Heart right ventricle (tissue), 16 donors: ENCODE data around the gene TMEM151A. TPM values are rescaled to one million over a fixed set of nuclear protein-coding genes. Genes with fewer than 3 reads are reported as not detected.
"Not testable (repeated sequence)": the region's sequence is repeated elsewhere in the genome, so short reads cannot be mapped to it uniquely, and the experiment has no call there.

Experiments
- ATAC-seq, 8 donors: fragments of 200-7000 bp; cut with Tn5 transposase; one replicate each; pipeline ENCODE4 v1.9.1; 2020; ENCODE audit warnings: mild to moderate bottlenecking in 8 of 8, moderate library complexity in 8 of 8, moderate number of reproducible peaks in 1 of 8
- DNase-seq, 2 donors: peaks; one replicate each; pipeline ENCODE4 v3.0.0-alpha.2; 2020
- H3K27ac ChIP-seq, 10 donors: fragments of 200-600 bp; sonication (generic) in 2 of 10; one replicate each; pipeline versions ENCODE4 v1.5.0 to v1.8.0; 2020 to 2022; ENCODE audit warnings: mild to moderate bottlenecking in 3 of 10
- H3K27me3 ChIP-seq, 7 donors: fragments of 200-600 bp; one replicate each; pipeline ENCODE4 v1.8.0; 2021 to 2022; ENCODE audit warnings: mild to moderate bottlenecking in 2 of 7
- H3K36me3 ChIP-seq, 9 donors: fragments of 200-600 bp; sonication (generic) in 1 of 9; one replicate each; pipeline versions ENCODE4 v1.5.0 to v1.8.0; 2020 to 2022; ENCODE audit warnings: mild to moderate bottlenecking in 2 of 9
- H3K4me1 ChIP-seq, 9 donors: fragments of 200-600 bp; sonication (generic) in 1 of 9; one replicate each; pipeline versions ENCODE4 v1.5.0 to v1.8.0; 2020 to 2022; ENCODE audit warnings: mild to moderate bottlenecking in 4 of 9
- H3K4me3 ChIP-seq, 10 donors: fragments of 200-600 bp; sonication (generic) in 2 of 10; one replicate each; pipeline versions ENCODE4 v1.5.0 to v1.8.0; 2020 to 2022; ENCODE audit warnings: mild to moderate bottlenecking in 7 of 10, moderate library complexity in 2 of 10
- H3K9me3 ChIP-seq, 11 donors: fragments of 200-600 bp in 10 of 11; sonication (generic) in 2 of 11; one replicate each; pipeline versions ENCODE4 v1.5.0 to v1.8.0; 2013 to 2022; ENCODE audit warnings: mild to moderate bottlenecking in 2 of 11, control low read depth in 1 of 11, moderate library complexity in 1 of 11
- WGBS, 2 donors: extraction: QIAGEN DNeasy Blood & Tissue Kit; methylation state at CpG; one replicate each; pipeline ENCODE4 v1.1.7; 2013; ENCODE audit warnings: inconsistent platforms in 1 of 2; 5-methylcytosine and 5-hydroxymethylcytosine counted together
- intact Hi-C, 10 donors: fragments of 100-400 bp; cut with DNase I; formaldehyde crosslinking; loops; one replicate each; pipeline versions ENCODE4 v1.11.1 to v1.14.2; 2022
- polyA plus RNA-seq, 2 donors: library from polyadenylated mRNA; stranded (reverse); fragments of 200-250 nt; gene quantifications; one replicate each; pipeline ENCODE4 v1.2.3, GENCODE V29; 2013
- total RNA-seq, 10 donors: library from RNA; stranded (reverse); fragmentation: NEBNext Ultra II Directional in 3 of 10; extraction: Animal tissue kit (Norgen Biotek cat#: 25700) in 3 of 10; gene quantifications; one replicate each; pipeline versions ENCODE4 v1.2.1 to v1.2.4, GENCODE V29; 2021 to 2023
- TF ChIP-seq, protein P1 (sequence below), 9 donors: fragments of 200-600 bp; sonication (generic) in 2 of 9; IDR thresholded peaks; one replicate each; pipeline versions ENCODE4 v1.5.0 to v1.8.0; 2021 to 2022; ENCODE audit warnings: antibody characterized with exemption in 9 of 9, mild to moderate bottlenecking in 5 of 9, moderate library complexity in 1 of 9
- donor health status: Arrhythmogenic right ventricular cardiomyopathy.
- donor health status: ischemic (EF 13 %, LVEDD 7.1; RV severe dilation, severe dysfunction).
- donor health status: healthy with polysubstance abuse.
- donor health status: DM: no; HTN: yes; CAD: no.
- donor health status: DM: no; HTN: no; CAD: no.
- donor health status: ischemic (EF 25% LVEDD 6.9; RV normal size, moderate dysfunction).
- donor health status: ischemic (EF 25% LVEDD 5.7; RV mildly dilated, moderate dysfunction).
- donor health status: healthy.
- donor health status: DM: yes; HTN: yes; CAD: no.
- donor health status: Ischemic cardiomyopathy.
- donor health status: ischemic (EF 35%, LVEDD 5.7; RV mildly dilated, moderate dysfunction).
- donor health status: nonischemic (EF 11% LVEDD 7.7; RV severe dilation, severe dysfunction).
- donor health status: DM: yes; HTN: yes; CAD: no.
- donor health status: PGD.
- donor health status: ischemic (EF 29% LVEDD 5.4; RV normal size, mild dysfunction).
- donor health status: nonischemic (EF 23%, LVEDD 6.1; RV moderate dilation, normal function).

TMEM151A gene
- total and polyA plus RNA-seq, 12 donors, result 0.10 to 0.24 (median 0.19) TPM; not detected in 7

DNA sequence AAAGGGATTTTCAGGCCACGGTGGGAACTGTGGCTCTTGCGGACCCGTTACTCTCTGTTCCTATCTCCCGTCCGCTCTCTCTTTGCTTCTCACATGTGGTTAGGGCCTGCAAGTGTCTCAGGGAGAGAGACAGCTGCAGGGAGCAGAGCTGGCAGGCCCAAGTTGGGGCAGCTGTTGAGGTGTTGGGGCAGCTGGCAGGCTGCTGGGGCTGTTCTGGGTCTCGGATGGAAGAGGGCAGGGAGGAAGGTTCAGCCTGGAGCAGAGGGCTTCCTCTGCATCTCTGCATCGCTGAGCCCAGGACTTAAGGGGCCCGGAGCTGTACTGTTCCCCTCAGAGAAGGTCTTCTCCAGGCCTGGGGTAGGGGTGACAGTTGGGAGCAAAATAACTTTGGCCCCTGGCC is 16.3 kb upstream of the TMEM151A start:
- peaks cover 0 to 65% (median 43%) of the 10 kb centered on the region in 9 donors for H3K36me3 ChIP-seq
- intact Hi-C loops, result no loop called here

GRCh38 chr11:66275984-66276612 is 15.6 kb upstream of the TMEM151A start:
- no peak for DNase-seq
- TF ChIP-seq, protein P1, sequence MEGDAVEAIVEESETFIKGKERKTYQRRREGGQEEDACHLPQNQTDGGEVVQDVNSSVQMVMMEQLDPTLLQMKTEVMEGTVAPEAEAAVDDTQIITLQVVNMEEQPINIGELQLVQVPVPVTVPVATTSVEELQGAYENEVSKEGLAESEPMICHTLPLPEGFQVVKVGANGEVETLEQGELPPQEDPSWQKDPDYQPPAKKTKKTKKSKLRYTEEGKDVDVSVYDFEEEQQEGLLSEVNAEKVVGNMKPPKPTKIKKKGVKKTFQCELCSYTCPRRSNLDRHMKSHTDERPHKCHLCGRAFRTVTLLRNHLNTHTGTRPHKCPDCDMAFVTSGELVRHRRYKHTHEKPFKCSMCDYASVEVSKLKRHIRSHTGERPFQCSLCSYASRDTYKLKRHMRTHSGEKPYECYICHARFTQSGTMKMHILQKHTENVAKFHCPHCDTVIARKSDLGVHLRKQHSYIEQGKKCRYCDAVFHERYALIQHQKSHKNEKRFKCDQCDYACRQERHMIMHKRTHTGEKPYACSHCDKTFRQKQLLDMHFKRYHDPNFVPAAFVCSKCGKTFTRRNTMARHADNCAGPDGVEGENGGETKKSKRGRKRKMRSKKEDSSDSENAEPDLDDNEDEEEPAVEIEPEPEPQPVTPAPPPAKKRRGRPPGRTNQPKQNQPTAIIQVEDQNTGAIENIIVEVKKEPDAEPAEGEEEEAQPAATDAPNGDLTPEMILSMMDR (IDR thresholded peaks at IDR 0.05), result no peak
- peaks cover 0 to 58% (median 43%) of the 10 kb centered on the region in 9 donors for H3K36me3 ChIP-seq
- H3K4me3 ChIP-seq, result no peak overlapping the region
- 83 to 87% methylated on average over 14 of the region's 14 CpGs for WGBS, 2 donors
- ATAC-seq, result peak in 2 of 8 donors; percentile 4 to 8
- peaks cover 2 to 18% (median 6%) of the 10 kb centered on the region in 9 donors for H3K4me1 ChIP-seq
- H3K9me3 ChIP-seq, result no peaks in the 10 kb centered on the region
- peaks cover 0 to 6% (median 0%) of the 10 kb centered on the region in 7 donors for H3K27me3 ChIP-seq
- no peak overlapping the region for H3K27ac ChIP-seq
- intact Hi-C loops, result no loop called here

More for the DNA sequence above, 16.3 kb upstream of the TMEM151A start:
- Histone ChIP-seq H3K4me1 (peaks cover 2 to 24% (median 13%) of the 10 kb centered on the region in 9 donors), H3K9me3 (no peaks in the 10 kb centered on the region), H3K27me3 (peaks cover 0 to 6% (median 0%) of the 10 kb centered on the region in 7 donors), H3K4me3 (no peak overlapping the region), H3K27ac (no peak overlapping the region)
- TF ChIP-seq, protein P1 (IDR thresholded peaks at IDR 0.05), result no peak
- ATAC-seq (no peak), DNase-seq (no peak)
- 91 to 96% methylated on average over 8 of the region's 8 CpGs for WGBS, 2 donors

DNA sequence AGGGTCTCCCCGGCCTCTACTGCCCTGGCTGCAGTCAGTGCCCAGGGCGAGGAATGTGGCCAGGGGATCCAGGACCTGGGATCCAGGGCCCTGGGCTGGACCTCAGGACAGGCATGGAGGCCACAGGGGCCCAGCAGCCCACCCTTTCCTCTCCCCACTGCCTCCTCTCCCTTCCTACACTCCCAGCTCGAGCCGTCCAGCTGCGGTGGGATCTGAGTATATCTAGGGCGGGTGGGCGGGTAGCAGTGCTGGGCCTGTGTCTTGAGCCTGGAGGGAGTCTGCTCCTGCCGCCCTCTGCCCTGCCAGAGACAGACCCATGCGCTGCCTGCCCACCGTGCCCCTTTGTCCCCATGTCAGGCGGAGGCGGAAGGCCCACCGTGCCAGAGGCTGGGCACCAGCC is 15.1 kb upstream of the TMEM151A start:
- H3K27ac ChIP-seq, DNase-seq, intact Hi-C loops, H3K4me3 ChIP-seq, H3K9me3 ChIP-seq, H3K27me3 ChIP-seq: not testable (repeated sequence)
- H3K4me1 ChIP-seq, result peaks cover 2 to 18% (median 5%) of the 10 kb centered on the region in 9 donors
- peak in 2 of 8 donors; percentile 2 to 7 for ATAC-seq
- peaks cover 0 to 54% (median 43%) of the 10 kb centered on the region in 9 donors for H3K36me3 ChIP-seq
- WGBS, 2 donors, result 79 to 88% methylated on average over 13 of the region's 13 CpGs

- 81% methylated on average over 4 of the region's 4 CpGs for WGBS, 2 donors
- H3K27ac ChIP-seq, result peak overlapping the region in 1 of 10 donors; percentile 40
- peak in 1 of 8 donors; percentile 2 for ATAC-seq
These were observed 14.6 kb upstream of the TMEM151A start for GRCh38 chr11:66277064-66277463.

DNA sequence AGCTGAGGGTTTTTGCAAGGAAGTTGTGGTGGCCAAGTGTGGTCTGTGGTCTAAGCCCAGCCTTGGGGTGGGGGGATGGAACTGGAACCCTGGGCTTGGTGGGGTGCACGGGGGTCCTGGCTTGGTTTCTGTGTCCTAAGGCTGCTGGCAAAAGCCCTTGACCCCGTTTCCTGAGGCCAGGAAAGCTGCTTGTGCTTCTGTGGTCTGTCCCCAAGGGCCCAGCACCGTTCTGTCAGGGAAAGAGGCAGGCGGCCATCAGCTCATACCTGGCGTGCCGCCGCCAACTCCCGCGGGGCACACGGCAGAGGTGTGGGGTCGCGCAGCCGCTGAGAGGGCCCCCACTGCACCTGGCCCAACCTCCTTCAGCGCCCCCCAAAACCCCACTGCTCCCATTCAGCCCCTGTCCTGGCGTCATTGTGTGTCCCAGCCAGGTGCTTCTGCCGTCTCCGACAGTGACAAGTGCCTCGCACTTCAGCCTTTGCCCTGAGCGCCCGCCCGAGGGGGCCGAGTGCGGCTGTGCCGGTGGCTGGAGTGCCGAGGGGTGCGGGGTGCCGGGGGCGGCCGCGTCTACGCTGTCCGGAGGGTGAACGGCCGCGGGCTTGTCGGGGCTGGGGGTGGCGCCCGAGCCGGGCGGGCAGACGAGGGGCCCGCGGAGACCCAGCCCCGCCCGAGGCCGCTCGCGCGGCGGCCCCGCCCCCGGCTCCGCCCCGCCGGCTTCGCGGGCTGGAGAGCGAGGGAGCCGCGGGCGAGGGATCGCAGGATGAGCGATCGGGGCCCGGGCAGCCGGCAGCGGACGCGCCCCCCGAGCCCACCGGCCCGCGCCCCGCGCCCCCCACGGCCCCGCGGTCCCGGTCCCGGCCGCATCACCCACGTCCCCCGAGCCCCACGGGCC is 14.0 kb upstream of the TMEM151A start, which contains the start of gene CNIH2:
Gene CNIH2, plus strand, starts transcription at position 705 of the 892 bp plus-strand sequence. CDS start 282 bp downstream, outside the sequence.
- WGBS, 2 donors, result 5 to 9% methylated on average over 40 to 83 of the region's 84 CpGs
- TF ChIP-seq, protein P1 (IDR thresholded peaks at IDR 0.05), result no peak
- ATAC-seq, result peak in 4 of 8 donors; percentile 4 to 30 (median 16)
- H3K27ac ChIP-seq, result peak within 1 kb of the TSS in 2 of 10 donors; percentile 31 to 40
- DNase-seq, result peak in 1 of 2 donors; percentile 44
- H3K27me3 ChIP-seq, result peaks cover 0 to 6% (median 0%) of the 10 kb centered on the region in 7 donors
- intact Hi-C loops, result no loop called here
- H3K4me3 ChIP-seq, result peak within 1 kb of the TSS in 9 of 10 donors; percentile 16 to 45 (median 29)
- peaks cover 0 to 43% (median 33%) of the 10 kb centered on the region in 9 donors for H3K36me3 ChIP-seq
- H3K4me1 ChIP-seq, result peaks cover 4 to 27% (median 15%) of the 10 kb centered on the region in 9 donors
- H3K9me3 ChIP-seq, result no peaks in the 10 kb centered on the region

More at GRCh38 chr11:66277064-66277463, 14.6 kb upstream of the TMEM151A start:
- H3K9me3 ChIP-seq, H3K27me3 ChIP-seq, intact Hi-C loops, H3K4me3 ChIP-seq, DNase-seq: not testable (repeated sequence)
- peaks cover 0 to 49% (median 39%) of the 10 kb centered on the region in 9 donors for H3K36me3 ChIP-seq
- peaks cover 2 to 21% (median 9%) of the 10 kb centered on the region in 9 donors for H3K4me1 ChIP-seq
